GM21529 (cell line): ENCODE results near the gene IP6K3.

Experiments
- ATAC-seq: cut with Tn5 transposase; IDR thresholded peaks from one replicate; pipeline ENCODE4 v1.9.1; 2021; ENCODE audit not compliant: unreplicated experiment

Gene IP6K3

DNA sequence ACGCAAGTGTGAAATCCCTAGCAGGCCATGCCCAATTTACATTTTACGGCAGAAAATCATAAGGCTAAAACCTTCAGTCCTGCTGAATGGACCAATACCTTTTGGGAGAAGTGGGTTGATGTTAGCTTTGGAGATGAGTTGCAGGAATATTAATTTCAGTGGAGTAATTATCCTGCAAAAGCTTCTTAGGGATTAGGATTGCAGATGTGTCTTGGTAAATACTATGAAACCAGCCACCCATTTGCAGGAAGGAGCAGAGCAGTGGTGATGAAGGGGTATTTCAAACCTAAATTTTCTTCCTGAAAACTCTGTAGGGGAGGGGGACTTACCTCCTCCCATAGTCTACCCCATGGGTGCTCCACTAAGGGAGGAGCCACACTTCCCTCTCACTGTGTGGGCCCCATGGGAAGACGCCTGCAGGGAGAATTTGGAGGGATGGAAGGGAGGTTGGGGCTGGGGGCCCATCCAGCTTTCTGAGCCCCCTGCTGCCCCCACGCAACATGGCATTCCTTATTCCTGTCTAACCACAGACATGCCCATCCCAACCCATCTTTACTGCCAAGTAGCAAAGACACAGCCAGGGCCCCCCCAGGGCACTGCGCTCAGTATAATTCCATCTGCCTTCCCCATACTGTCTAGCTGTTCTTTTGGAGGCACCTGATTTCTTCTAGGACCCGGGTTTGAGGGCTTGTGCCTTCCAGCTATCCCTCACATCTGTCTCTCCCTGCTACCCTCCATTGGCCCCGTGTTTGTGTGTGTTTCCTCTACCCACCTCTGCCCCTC is 20.6 kb downstream of the IP6K3 start:
- ATAC-seq: no peak

DNA sequence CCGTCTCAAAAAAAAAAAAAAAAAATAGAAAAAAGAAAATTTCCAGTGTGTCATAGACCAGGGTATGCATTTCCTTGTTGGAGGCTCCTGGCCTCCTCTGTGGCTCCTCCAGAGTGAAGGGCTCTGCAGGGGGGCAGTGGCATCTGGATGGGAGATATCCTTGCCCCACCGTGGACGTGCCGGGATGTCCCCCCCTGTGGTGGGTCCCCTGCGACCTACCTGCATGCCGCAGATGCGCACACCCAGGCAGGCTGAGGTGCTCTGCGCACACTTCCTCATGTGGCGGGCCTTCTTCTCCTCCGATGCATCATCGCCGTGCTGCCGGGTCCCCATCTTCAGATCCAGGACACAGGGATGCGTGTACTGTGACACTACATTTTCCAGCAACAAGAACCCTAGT is 21.5 kb downstream of the IP6K3 start:
- no peak for ATAC-seq

DNA sequence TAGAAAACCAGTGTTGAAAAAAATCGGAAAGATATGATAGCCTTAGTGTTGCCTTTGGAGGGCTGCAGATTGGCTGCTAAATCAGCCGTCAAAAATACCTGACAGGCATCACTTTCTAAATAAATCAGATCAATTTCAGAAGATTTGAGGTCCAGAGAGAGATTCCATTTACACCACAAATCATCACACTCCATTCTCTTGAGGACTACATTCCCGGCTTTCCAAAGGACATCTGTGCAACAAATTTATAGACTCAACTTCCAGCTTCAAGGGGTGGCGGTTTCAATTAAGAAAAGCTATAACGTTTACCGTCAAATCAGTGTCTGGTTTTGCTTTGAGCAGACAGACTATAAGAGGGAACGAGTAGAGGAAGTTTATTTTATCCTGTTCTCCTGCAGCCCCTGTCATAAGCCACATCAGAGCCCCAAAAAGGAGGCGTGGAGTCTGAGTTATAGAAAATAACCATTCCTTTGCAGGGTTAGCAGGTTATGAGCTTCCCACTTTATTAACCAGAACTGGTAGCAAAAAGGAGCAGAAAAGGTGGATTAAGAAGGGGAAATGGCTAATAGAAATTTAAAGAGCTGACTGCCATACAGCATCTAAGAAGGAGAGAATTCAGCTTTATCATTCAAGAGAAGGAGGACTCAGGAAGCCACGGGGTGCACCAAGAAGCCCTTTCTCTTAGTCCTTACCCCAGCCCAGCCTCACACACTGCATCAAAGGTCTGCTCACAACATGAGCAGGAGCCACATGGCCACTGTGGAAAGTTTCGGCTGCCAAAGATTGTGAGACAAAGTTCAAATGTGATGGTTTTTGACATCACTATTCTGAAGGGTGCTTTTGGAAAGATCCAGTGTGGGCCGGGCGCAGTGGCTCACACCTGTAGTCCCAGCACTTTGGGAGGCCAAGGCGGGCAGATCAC is 22.3 kb downstream of the IP6K3 start:
- no peak for ATAC-seq

DNA sequence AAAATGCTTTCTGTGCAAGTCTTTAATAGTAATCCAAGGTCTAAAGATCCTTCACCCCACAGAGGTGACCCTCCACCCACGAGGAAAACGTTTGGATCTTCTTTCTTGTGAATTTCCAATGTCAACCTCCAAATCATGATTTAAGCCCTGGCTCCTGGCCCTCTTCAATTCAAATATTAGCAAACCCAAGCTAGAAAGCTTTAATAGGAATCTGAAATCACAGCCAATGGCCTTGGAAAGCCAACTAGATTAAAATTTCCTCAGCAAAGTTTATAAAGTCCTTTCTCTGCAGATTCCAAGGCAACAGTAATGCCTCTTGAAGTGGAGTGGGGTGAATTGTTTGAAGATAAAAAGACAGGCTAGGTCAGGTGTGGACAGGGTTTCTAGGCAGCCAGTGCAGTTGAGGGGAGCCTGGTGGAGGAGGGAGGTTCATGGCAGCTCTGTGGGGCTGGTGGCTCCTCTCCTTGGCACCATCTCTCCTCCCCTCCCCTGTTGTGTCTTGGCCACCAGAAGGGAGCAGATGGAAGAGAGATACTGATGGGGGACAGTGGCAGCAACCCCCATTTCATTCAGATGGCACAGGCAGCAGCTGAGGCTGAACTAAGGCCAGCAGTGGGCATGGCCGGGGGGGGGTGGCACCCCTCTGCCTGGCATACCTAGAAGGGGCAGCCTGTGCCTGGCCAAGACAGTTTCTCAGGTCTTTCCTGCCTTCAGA is 23.2 kb downstream of the IP6K3 start:
- no peak for ATAC-seq

DNA sequence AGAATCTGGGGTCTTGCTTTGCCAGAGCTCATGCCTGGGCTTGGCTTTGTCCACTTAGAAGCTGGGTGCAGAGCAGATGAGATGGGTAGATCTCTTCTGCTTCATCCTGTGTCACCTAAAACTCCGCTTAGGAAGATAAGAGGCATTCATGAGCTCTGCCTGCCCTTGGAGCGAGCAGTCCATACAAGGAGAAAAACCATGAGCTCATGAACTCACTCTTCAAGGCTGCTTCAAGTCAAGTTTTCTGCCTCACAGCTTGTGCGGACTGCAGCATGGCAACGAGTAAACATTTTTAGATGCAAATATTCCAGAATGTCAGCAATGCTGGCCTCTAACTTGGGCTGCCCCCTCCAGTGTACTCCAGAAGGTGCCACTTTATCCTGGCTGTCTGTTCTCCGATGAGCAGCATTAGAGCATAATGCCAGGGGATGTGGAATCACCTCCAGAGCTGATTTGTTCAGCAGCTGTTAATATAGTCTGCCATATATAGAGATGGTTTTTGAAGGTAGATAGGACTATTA is 24.5 kb downstream of the IP6K3 start:
- ATAC-seq: no peak

DNA sequence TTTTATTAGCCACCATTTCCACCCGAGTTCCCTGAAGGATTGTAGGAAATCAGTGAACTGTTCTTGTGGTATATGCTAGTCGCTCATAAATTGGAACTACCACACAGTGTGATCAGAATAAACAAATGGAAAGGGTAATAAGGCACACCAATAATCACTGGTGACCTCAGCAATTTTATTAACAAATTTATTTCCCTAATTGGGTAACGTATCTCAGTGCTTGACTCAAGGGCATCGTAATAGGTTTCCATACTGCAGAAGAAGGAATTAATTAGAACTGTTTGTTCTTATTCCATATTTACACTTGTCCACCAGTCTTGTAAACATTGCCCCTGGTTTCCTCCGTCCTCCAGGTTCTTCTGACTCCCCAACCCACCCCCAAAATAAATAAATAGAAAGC is 25.2 kb downstream of the IP6K3 start:
- no peak for ATAC-seq

DNA sequence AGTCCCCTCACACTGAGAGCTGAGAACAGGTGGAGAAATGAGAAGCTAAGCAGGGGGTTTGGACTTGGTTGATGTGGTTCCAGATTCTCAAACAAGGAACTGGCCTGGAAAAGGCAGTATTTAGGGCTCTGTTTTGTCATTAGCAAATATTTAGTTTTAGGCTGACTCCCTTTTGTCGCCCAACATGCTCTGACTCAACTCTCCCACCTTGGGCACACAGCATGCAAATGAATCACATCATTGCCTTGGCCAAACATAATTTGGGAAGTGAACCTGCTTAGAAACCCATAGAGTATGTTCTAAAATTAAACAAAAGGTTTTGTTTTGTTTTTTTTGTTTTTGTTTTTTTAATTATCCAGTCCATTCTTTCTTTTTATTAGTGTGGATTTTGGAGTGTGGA is 25.7 kb downstream of the IP6K3 start:
- ATAC-seq: no peak

DNA sequence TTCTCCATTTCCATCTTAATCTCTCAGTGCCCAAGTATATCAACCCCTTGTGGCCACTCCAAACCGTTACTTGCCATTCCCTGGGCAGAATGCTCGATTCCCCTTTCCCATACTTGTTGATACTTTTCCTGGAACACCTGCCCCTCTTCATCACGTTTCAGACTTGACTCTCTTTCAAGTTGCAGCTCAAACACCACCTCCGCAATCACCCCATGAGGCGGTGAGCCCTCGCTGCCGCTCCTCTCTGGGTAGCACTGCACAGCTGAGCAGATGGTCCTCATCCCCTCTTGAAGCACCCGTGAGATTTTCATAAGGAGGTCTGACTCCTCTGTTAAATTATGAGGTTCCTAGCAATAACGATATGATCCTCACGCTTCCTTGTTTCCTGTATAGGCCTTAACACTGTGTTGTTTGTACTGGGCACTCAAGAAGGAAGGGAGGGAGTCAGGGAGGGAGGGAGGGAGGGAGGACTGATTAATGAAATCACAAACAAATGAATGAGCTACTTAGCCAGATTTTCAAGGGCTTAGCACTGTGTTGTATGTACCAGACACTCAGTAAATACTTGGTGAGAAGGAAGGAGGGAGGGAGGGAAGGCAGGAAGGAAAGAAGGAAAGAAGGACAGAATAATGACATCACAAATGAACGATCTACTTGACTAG is 27.2 kb downstream of the IP6K3 start:
- no peak for ATAC-seq

DNA sequence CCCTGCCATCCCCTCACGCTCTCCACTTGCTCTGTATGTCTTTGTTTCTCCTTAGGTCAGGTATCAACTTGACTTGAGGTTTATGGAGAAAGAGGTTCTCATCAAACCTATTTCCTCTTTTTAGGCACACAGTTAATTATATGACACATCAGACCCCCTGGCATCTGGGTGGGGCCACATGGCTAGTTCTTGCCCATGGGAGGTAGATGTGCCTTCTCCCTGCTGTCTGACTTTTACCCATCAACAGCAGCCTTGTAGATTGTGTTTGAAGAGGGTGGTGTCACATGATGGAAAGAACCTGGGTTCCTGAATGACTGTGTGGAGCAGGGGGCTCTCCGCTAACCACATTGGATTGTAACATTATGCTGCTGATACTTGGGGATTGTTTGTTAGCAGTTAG is 28.0 kb downstream of the IP6K3 start:
- no peak for ATAC-seq

DNA sequence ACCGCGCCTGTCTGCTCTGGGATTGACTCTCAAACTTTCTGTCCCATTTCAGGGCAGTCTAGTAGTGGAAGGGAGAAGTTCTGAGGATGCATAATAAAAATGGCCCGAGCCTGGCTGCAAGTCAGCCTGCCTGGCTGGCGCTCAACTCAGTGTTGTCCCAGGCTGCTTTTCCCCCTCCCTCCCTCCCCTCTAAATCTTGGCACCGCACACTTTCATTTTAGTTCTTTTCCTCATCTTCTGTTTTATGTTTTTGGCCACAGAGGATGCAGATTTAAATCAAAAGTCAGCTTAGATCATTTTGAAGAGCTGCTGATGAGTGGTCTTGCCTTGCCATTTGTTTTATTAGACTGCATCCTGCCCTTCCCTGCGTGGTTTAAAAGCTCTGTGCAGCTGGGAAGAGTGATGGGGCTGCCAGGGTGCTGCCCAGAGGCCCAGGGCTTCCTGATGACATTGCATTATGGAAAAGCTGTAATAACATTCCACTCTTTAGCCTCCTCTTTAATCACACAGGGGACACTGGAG is 28.7 kb downstream of the IP6K3 start:
- no peak for ATAC-seq

DNA sequence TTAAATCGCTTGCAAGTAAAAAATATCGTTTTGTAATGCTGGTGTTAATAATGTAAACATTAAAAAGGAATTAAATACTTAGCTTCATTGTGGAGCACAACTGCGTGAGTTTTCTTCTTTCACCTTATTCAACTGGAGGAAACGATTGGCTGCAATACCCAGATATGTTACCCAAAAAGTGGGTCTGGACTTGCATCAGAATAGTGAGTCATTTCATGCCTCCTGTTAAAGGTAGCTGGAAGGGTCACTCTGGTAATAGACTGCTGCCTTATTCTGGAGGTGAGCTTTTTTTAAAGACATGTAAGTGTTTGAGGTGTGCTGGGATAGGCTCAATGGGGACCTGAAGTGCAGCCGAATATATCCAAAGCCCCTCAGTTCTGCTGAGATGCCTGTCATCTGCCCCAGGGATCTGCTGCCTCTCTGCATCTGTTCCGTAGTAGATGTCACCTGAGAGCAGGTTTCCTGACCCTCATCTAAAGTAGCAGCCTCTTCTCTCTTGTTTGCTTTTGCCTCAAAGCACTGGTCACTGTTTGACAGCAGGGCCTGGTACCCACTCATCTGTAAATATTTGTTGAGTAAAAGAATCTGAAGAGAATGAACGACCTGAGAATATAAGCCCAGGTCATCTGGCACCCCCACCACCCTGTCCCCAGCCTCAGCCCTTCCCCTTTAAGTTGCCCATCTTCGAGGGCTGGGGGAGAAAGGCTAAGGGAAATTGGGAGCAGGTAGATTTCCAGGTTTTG is 29.6 kb downstream of the IP6K3 start:
- no peak for ATAC-seq

DNA sequence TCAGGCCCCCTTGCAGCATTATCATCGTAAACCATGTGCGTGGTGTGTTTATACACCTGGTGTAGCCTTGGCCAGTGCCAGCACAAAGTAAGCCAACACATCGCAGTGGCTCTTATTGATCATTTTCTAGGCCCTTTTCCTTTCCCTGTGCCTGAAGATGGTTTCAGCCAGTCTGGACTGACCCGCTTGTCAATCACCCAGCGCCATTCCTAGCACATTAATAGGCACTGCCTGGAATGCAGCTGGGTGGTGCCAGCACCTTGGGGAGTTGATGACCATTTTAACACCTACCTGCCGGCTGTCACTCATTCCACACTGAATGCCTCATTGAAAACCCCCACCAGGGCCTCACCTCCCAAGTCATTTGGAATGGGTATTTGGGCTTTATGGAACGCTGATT is 30.3 kb downstream of the IP6K3 start:
- no peak for ATAC-seq

DNA sequence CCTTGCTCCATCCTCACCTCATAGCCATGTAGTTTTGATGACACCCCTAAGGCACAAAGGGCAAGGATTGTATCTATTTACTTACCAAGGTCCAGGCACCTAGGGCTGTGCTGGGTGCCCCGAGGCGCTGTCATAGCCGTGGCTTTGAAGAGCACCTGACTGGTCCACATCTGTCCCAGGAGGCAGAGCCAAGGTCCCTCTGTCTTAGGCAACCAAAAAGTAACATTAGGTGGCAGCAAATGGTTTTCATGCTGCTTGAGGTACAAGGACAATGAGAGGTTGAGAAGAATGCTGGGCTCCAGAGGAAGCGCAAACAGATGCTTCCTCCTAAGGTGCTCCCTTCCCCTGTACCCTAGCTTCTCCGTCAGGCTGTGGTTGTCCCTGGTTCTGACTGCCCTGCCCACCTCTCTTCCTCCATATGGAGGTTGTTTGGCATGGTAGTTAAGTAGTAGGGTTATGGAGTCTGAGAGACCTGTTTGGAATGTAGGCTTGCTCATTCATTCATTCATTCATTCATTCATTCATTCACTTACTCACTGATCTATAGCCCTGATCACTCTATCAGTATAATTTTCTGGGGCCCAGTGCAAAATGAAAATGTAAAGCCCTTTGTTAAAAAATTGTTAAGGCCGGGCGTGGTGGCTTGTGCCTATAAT is 32.2 kb downstream of the IP6K3 start:
- ATAC-seq: no peak

DNA sequence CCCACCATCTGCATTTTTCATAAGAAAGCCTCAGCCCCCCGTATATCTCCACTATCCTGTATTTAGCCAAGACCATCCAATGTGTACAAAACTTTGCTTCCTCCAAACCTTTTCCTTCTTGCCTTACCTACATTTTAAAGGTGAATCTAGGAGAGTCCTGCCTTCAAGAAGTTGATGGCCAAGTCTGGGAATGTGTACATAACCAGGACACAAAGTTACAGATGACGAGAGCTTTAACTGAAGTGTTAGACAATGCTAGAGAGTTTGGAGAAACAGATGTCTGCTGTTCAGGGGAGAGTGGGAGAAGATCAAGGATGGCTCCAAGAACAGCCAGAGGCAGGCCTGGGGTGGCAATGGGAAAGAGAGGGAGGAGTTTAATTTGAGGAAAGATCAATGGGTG is 32.9 kb downstream of the IP6K3 start:
- no peak for ATAC-seq

DNA sequence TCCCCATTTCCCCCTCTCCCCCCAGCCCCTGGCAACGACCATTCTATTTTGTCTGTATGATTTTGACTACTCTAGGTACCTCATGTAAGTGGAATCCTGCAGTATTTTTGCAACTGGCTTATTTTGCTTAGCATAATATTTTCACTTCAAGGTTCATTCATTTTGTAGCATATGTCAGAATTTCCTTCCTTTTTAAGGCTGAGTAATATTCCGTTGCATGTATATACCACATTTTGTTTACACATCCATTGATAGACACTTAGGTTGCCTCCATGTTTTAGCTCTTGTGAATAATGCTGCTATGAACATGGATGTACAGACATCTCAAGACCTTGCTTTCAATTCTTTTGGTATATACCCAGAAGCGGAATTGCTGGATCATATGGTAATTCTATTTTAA is 33.8 kb downstream of the IP6K3 start:
- no peak for ATAC-seq

DNA sequence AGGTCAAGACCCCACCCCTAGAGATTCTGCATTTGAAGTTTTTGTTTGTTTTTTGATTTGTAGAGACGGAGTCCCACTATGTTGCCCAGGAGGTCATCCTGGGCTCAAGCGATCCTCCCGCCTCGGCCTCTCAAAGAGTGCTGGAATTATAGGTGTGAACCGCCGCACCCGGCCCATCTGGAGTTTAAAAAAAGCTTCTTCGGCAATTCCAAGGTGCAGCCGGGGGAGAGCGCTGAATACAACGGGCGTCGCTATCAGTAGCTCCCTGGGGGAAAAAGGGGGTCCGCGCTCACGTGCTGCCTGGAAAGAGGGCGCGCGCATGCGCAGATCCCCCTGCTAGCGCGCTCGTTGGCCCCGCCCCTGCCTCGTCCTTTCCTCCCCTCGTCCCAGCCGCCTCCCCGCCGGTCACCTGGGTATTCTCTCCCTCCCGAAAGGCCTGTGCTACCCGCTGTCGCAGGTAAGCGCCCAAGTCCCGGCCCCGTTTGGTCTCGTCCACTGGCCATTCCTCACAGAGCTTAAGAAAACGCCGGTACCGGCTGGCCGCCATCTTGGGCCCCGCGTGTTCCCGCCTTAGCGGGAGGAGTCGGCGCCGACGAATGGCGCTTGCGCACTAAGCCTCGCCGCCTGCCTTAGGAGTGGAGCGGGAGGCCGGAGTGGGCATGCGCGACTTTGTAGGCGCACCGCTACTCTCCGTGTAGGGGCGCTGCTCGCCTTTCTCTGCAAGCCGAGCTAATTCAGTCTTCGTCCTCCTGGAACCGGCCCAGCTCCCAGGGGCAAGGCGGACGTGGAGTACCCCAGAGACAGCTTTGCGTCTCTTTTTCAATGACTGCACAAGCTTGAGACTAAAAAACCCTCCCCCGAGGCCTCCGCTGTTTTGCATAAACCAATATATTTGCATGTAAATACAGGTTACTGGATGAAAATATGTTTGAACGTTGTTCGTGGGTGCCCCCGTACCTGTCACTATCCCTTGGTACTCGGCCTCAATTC is 35.3 kb downstream of the IP6K3 start, which contains the start of gene UQCC2:
Gene UQCC2, minus strand, starts transcription at position 561 of the 990 bp plus-strand sequence. Its CDS starts 14 bp downstream, at position 547.
- peak; percentile 80 for ATAC-seq

DNA sequence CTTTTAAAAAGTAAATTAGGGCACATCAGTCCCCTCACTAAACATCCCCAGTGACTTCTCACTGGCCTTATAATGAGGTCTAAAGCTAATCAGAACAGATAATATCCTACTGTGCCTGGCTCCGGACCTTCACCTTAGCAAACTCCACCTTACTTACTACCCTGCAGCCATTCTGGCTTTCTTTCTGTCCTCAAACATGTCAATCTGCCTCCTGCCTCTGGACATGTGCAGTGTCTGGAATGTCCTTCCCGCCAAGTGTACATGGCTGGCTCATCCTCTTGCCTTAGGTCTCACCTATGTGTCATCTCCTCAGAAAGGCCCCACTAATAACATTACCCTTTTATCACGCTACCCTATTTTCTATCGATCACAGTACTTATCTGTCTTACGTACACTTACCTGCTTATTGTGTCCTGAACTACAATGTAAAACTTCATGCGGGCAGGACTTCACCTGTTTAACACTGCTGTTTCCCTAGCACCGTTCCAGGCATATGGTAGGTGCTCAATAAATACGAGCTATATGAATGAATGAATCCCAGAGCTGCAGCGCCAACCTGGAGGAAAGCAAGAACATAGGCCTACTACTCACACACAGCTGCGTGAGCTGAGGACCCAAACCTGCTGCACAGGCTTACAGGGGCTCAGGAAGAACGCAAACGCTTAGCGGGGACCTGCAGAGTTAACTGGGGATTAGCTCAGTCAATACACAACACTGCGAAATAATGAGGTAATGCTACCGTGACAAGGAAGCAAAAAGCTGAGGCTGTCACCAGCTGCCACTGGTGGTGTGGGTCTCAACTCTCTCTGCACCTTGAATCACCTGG is 36.2 kb downstream of the IP6K3 start:
- ATAC-seq: no peak
